Measurements from ENCODE around the gene GPRIN1. TPM values are rescaled to one million over a fixed set of nuclear protein-coding genes. Genes with fewer than 3 reads are reported as not detected.

Gene GPRIN1
- total and polyA plus RNA-seq, 2 donors (not counting 1 experiment from before 2014, with no cell fraction given), result 0.72 to 2.1 TPM

DNA sequence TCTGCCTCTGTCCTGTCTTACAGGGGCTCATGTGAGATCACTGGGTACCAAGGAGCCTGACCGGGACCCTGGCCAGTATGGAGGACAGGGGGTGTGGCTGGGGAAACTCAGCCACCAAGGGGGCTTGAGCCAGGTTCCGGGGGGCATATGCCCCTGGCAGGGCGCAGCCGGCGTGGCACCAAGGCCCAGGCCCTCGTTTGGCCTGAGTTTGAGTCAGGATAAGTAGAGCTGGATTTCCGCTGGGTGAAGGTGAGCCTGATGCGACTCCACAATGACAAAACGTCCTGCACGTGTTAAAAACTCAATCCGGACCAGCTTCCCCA is 36.7 kb upstream of the GPRIN1 start:
- H3K9ac ChIP-seq (ENCODE audit: low read length), result peak overlapping the region; percentile 83
- peak overlapping the region; percentile 36 to 48 for H3K27ac ChIP-seq (ENCODE audit: low read length in 2 of 2)
- TF ChIP-seq, protein P1, sequence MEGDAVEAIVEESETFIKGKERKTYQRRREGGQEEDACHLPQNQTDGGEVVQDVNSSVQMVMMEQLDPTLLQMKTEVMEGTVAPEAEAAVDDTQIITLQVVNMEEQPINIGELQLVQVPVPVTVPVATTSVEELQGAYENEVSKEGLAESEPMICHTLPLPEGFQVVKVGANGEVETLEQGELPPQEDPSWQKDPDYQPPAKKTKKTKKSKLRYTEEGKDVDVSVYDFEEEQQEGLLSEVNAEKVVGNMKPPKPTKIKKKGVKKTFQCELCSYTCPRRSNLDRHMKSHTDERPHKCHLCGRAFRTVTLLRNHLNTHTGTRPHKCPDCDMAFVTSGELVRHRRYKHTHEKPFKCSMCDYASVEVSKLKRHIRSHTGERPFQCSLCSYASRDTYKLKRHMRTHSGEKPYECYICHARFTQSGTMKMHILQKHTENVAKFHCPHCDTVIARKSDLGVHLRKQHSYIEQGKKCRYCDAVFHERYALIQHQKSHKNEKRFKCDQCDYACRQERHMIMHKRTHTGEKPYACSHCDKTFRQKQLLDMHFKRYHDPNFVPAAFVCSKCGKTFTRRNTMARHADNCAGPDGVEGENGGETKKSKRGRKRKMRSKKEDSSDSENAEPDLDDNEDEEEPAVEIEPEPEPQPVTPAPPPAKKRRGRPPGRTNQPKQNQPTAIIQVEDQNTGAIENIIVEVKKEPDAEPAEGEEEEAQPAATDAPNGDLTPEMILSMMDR (IDR thresholded peaks at IDR 0.05), result no peak
- no peak for TF ChIP-seq EZH2 (IDR thresholded peaks at IDR 0.05; ENCODE audit: borderline replicate concordance, insufficient read depth, low read depth, low read length, poor library complexity, severe bottlenecking)
- H3K79me2 ChIP-seq (ENCODE audit: control insufficient read depth, insufficient read depth, low read length), result peaks cover 14% of the 10 kb centered on the region
- POLR2A ChIA-PET, result interaction anchor here (0.6 to 2.2 kb wide), 11 partner anchors 12 to 780 kb away, joined by 3 to 12 read pairs (median 4); partner anchors contain the start of genes EIF4E1B, GRK6, LMAN2 and RNF44
- H4K20me1 ChIP-seq (ENCODE audit: control insufficient read depth, insufficient read depth, low read length, poor library complexity, severe bottlenecking), result no peaks in the 10 kb centered on the region
- Mint-ChIP-seq H3K27me3 (no peaks in the 10 kb centered on the region), H3K27ac (peak overlapping the region; percentile 90), H3K4me1 (peaks cover 44% of the 10 kb centered on the region), H3K4me3 (peak overlapping the region; percentile 92), H3K9me3 (ENCODE audit: insufficient read depth) (no peaks in the 10 kb centered on the region)
- peak overlapping the region; percentile 4 to 72 (median 64) for H3K4me3 ChIP-seq (ENCODE audit: control extremely low read depth in 1 of 5, extremely low read depth in 1 of 5, insufficient read depth in 1 of 5, low read depth in 2 of 5, low read length in 4 of 5)
- H2AFZ ChIP-seq (ENCODE audit: insufficient read depth, low read depth, low read length, poor library complexity, severe bottlenecking), result peak overlapping the region; percentile 84
- no peaks in the 10 kb centered on the region for H3K36me3 ChIP-seq (replicated peaks in 1 of 2; ENCODE audit: control extremely low read depth in 1 of 2, control insufficient read depth in 1 of 2, extremely low read depth in 1 of 2, insufficient read depth in 2 of 2, low read length in 1 of 2)
- H3K9me3 ChIP-seq (ENCODE audit: control extremely low read depth in 1 of 3, control insufficient read depth in 2 of 3, insufficient read depth in 1 of 3, low read length in 2 of 3), result no peaks in the 10 kb centered on the region
- CTCF ChIA-PET, result interaction anchor here (0.6 to 6.8 kb wide), 9 partner anchors 13 to 231 kb away, joined by 3 to 76 read pairs (median 4); partner anchors contain the start of genes EIF4E1B, RNF44 and SNCB
- no peaks in the 10 kb centered on the region for H3K27me3 ChIP-seq (replicated peaks in 1 of 4; ENCODE audit: control extremely low read depth in 1 of 4, control insufficient read depth in 3 of 4, insufficient read depth in 4 of 4, low read length in 3 of 4)
- peaks cover 19 to 46% of the 10 kb centered on the region in 2 donors for H3K4me1 ChIP-seq (ENCODE audit: control insufficient read depth in 2 of 2, insufficient read depth in 2 of 2, low read length in 2 of 2)
- peak overlapping the region; percentile 92 for H3K4me2 ChIP-seq (replicated peaks; ENCODE audit: low read depth, low read length, poor library complexity, severe bottlenecking)
- 25% methylated on average over 11 of the region's 11 CpGs for WGBS (ENCODE audit: insufficient coverage)
- no peak for ATAC-seq (ENCODE audit: low read depth)
- no peak for DNase-seq
- intact Hi-C loops (cut with micrococcal nuclease), result loop anchor here (1.0 to 2.0 kb wide), 9 partner anchors 14 to 257 kb away; partner anchors contain the start of genes CLTB, EIF4E1B, FAF2 and GPRIN1

DNA sequence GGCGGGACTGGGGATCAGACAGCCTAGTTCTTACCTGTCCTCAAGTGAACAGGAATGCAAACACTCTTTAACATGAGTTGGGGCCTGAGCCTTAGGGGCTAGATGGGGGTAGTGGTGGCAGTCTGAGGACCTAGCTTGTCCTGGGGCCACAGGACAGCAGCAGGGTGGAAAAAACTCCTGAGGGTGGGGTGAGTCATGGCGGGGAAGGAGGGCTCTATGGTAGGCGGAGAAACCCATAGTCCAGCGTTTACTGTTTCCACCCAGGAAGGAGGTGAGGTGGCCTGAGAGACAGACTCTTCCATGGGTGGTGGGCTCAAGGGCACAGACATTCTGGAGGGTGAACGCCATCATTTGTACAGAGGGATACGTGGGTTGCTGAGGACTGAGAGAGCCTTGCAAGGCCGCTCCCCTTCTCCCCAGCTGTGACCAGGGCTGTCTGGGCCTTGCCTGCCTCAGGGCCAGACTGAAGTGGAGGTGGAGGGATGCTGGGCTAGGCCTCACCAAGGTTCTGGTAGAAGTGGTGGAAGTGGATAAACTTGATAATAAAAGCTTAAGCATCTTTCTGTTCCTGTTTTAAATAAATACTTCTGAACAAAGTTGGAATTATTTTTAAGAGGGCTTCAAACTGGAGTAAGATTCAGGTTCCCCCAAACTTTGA is 36.2 kb upstream of the GPRIN1 start:
- Histone ChIP-seq H3K9ac (ENCODE audit: low read length) (peak overlapping the region; percentile 83), H3K79me2 (ENCODE audit: control insufficient read depth, insufficient read depth, low read length) (peaks cover 14% of the 10 kb centered on the region), H4K20me1 (ENCODE audit: control insufficient read depth, insufficient read depth, low read length, poor library complexity, severe bottlenecking) (no peaks in the 10 kb centered on the region), H3K9me3 (ENCODE audit: control extremely low read depth in 1 of 3, control insufficient read depth in 2 of 3, insufficient read depth in 1 of 3, low read length in 2 of 3) (no peaks in the 10 kb centered on the region), H3K27ac (ENCODE audit: low read length in 2 of 2) (peak overlapping the region in 1 of 2 donors; percentile 48), H3K36me3 (replicated peaks in 1 of 2; ENCODE audit: control extremely low read depth in 1 of 2, control insufficient read depth in 1 of 2, extremely low read depth in 1 of 2, insufficient read depth in 2 of 2, low read length in 1 of 2) (no peaks in the 10 kb centered on the region), H3K27me3 (replicated peaks in 1 of 4; ENCODE audit: control extremely low read depth in 1 of 4, control insufficient read depth in 3 of 4, insufficient read depth in 4 of 4, low read length in 3 of 4) (no peaks in the 10 kb centered on the region), H3K4me3 (ENCODE audit: control extremely low read depth in 1 of 5, extremely low read depth in 1 of 5, insufficient read depth in 1 of 5, low read depth in 2 of 5, low read length in 4 of 5) (peak overlapping the region in 4 of 5 experiments; percentile 51 to 72 (median 66)), H3K4me1 (ENCODE audit: control insufficient read depth in 2 of 2, insufficient read depth in 2 of 2, low read length in 2 of 2) (peaks cover 19 to 41% of the 10 kb centered on the region in 2 donors), H3K4me2 (replicated peaks; ENCODE audit: low read depth, low read length, poor library complexity, severe bottlenecking) (peak overlapping the region; percentile 92), H2AFZ (ENCODE audit: insufficient read depth, low read depth, low read length, poor library complexity, severe bottlenecking) (peak overlapping the region; percentile 84)
- Mint-ChIP-seq H3K27ac (peak overlapping the region; percentile 90), H3K27me3 (no peaks in the 10 kb centered on the region), H3K9me3 (ENCODE audit: insufficient read depth) (no peaks in the 10 kb centered on the region), H3K4me1 (peaks cover 41% of the 10 kb centered on the region), H3K4me3 (peak overlapping the region; percentile 92)
- TF ChIP-seq, protein P1 (IDR thresholded peaks at IDR 0.05), result no peak
- no peak for TF ChIP-seq EZH2 (IDR thresholded peaks at IDR 0.05; ENCODE audit: borderline replicate concordance, insufficient read depth, low read depth, low read length, poor library complexity, severe bottlenecking)
- 93% methylated on average over 5 of the region's 7 CpGs for WGBS (ENCODE audit: insufficient coverage)
- ChIA-PET POLR2A (interaction anchor here (1.0 to 2.2 kb wide), 7 partner anchors 12 to 111 kb away, joined by 4 to 12 read pairs (median 4); partner anchors contain the start of genes EIF4E1B, RNF44 and SNCB), CTCF (interaction anchor here (1.0 to 6.8 kb wide), 6 partner anchors 13 to 230 kb away, joined by 3 to 76 read pairs (median 4); partner anchors contain the start of gene RNF44)
- no peak for DNase-seq
- ATAC-seq (ENCODE audit: low read depth), result no peak
- intact Hi-C loops (cut with micrococcal nuclease), result loop anchor here (2.0 kb wide), 1 partner anchor 101 kb away; no protein-coding TSS in a partner anchor

Measured in B cell (primary cell).